PFSK-1 (cell line): ENCODE data around the gene ELMO3.

Experiments
- FOXP2 ChIP-seq: optimal IDR thresholded peaks from 2 replicates; pipeline ENCODE3; 2011; ENCODE audit warnings: borderline replicate concordance, control low read depth, inconsistent platforms; ENCODE audit not compliant: insufficient read depth; ENCODE audit errors: extremely low read length, extremely low read depth
- POLR2AphosphoS5 ChIP-seq: IDR thresholded peaks from 2 replicates; pipeline ENCODE4 v1.6.1; 2012; ENCODE audit warnings: low read depth, mild to moderate bottlenecking, control low read depth, low read length, moderate library complexity
- SIN3A ChIP-seq: IDR thresholded peaks from 2 replicates; pipeline ENCODE4 v1.6.1; 2012; ENCODE audit warnings: mild to moderate bottlenecking, low read length, moderate library complexity, borderline replicate concordance; ENCODE audit not compliant: insufficient read depth
- TAF1 ChIP-seq: IDR thresholded peaks from 2 replicates; pipeline ENCODE4 v1.6.1; 2012; ENCODE audit warnings: low read length, control low read depth, borderline replicate concordance; ENCODE audit not compliant: insufficient read depth
- TF ChIP-seq, protein P1 (sequence below), 2 experiments: IDR thresholded peaks; 2 replicates each; pipeline versions ENCODE4 v1.6.1 to v1.8.0; 2011 to 2012; ENCODE audit warnings: low read depth in 2 of 2, low read length in 2 of 2, control low read depth in 1 of 2, inconsistent platforms in 1 of 2, mild to moderate bottlenecking in 1 of 2, moderate library complexity in 1 of 2; ENCODE audit not compliant: insufficient read depth in 1 of 2

Gene ELMO3

DNA sequence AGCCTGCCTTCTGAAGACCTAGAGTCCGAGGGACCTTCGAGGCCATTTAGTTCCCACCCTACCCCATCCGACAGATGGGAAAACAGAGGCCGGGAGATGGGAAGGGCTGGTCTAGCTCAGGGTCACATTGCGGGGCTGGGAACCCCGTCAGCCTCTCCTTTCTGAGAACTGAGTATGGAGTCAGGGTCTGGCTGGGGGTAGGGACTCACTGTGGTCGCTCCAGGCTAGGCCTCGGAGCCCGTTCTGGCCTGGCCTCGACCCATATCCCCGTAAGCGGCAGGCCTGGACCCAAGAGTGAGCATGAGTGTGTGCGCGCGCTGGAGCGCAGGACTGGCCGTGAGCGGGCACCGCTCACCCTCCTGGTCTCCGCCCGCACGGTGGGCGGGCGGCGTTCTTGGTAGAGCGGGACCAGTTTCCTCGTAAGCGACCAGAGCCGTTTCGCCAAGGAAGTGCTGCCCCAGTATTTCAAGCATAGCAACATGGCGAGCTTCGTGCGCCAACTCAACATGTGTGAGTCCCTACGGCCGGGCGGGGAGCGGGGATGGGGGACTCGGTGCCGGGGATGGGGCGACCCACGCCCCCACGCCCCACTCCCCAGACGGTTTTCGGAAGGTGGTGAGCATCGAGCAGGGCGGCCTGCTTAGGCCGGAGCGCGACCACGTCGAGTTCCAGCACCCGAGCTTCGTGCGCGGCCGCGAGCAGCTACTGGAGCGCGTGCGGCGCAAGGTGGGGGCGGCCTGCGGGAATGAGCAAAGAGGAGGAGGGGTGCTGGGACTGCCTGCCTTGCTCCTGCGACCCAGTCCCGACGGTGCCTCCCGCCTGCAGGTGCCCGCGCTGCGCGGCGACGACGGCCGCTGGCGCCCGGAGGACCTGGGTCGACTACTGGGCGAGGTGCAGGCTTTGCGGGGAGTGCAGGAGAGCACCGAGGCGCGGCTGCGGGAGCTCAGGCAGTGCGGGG, 33.5 kb upstream of the ELMO3 start:
- TF ChIP-seq FOXP2 (no peak), POLR2AphosphoS5 (no peak), TAF1 (no peak), SIN3A (no peak)
- TF ChIP-seq, protein P1, sequence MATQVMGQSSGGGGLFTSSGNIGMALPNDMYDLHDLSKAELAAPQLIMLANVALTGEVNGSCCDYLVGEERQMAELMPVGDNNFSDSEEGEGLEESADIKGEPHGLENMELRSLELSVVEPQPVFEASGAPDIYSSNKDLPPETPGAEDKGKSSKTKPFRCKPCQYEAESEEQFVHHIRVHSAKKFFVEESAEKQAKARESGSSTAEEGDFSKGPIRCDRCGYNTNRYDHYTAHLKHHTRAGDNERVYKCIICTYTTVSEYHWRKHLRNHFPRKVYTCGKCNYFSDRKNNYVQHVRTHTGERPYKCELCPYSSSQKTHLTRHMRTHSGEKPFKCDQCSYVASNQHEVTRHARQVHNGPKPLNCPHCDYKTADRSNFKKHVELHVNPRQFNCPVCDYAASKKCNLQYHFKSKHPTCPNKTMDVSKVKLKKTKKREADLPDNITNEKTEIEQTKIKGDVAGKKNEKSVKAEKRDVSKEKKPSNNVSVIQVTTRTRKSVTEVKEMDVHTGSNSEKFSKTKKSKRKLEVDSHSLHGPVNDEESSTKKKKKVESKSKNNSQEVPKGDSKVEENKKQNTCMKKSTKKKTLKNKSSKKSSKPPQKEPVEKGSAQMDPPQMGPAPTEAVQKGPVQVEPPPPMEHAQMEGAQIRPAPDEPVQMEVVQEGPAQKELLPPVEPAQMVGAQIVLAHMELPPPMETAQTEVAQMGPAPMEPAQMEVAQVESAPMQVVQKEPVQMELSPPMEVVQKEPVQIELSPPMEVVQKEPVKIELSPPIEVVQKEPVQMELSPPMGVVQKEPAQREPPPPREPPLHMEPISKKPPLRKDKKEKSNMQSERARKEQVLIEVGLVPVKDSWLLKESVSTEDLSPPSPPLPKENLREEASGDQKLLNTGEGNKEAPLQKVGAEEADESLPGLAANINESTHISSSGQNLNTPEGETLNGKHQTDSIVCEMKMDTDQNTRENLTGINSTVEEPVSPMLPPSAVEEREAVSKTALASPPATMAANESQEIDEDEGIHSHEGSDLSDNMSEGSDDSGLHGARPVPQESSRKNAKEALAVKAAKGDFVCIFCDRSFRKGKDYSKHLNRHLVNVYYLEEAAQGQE (IDR thresholded peaks at IDR 0.05; ENCODE audit: insufficient read depth in 1 of 2, low read depth in 2 of 2, low read length in 2 of 2), result no peak

DNA sequence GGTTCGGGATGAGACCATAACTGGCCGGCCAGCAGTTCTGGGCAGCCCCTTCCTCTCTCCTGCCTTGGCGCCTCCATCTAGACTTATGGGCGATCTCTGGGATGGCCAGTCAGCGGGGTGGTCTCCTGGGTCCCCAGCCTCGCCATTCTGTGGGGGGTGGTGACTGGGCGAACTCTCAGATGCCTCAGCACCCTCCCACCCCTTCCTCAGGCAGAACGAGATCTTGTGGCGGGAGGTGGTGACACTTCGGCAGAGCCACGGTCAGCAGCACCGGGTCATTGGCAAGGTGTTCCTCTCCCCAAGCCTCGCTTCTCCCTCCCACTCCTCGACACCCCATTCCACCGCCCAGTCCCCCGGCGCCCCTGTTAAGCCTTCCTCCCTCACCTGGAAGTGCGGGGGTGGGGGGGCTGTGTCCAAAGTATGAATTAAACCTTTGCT, 32.8 kb upstream of the ELMO3 start:
- TF ChIP-seq TAF1, result no peak
- TF ChIP-seq, protein P1 (IDR thresholded peaks at IDR 0.05; ENCODE audit: insufficient read depth in 1 of 2, low read depth in 2 of 2, low read length in 2 of 2), result no peak

DNA sequence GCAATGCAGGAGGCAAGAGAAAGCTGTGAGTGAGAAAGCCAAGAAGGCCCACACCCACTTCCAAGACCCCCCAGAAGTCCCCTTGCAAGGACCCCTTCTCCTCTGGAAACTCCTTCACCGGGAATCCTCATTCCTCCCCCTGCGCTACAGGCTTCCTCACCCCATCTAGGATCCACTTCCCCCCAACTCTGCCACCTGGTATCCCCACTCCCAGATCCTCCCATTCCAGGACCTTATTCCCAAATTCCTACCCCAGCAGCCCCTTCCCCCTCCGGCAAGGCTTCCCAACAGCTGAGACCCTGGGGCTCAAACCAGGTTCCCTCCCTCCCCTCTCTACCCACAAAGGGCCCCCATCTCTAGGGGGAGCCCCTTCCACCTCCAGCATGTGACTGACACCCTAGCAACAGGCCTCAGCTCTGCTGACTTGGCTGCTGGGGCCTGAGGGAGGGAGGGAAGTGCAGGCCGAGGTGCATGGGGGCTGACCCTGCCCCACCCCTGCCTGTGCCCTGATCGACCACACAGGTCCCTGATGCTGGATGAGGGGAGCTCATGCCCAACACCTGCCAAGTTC, 32.2 kb upstream of the ELMO3 start:
- TF ChIP-seq SIN3A, result no peak
- no peak for TF ChIP-seq POLR2AphosphoS5
- TF ChIP-seq TAF1, result no peak
- TF ChIP-seq, protein P1 (IDR thresholded peaks at IDR 0.05; ENCODE audit: insufficient read depth in 1 of 2, low read depth in 2 of 2, low read length in 2 of 2), result no peak
- no peak for TF ChIP-seq FOXP2

DNA sequence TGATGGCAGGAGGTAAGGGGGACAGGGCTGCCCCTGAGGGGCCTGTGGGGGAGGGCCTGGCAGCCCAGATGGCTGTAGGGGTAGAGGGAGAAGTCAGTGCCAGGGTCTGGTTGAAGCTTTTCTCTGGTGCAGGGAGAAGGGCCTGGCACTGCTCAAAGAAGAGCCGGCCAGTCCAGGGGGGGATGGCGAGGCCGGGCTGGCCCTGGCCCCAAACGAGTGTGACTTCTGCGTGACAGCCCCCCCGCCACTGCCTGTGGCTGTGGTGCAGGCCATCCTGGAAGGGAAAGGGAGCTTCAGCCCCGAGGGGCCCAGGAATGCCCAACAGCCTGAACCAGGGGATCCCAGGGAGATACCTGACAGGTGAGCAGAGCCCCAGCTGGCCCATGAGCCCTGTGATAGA, 31.3 kb upstream of the ELMO3 start:
- TF ChIP-seq FOXP2, result no peak
- no peak for TF ChIP-seq SIN3A
- TF ChIP-seq, protein P1 (IDR thresholded peaks at IDR 0.05; ENCODE audit: insufficient read depth in 1 of 2, low read depth in 2 of 2, low read length in 2 of 2), result no peak
- TF ChIP-seq TAF1, result no peak
